GM18861 (cell line): Measurements from ENCODE around the gene FARS2.
A peak's percentile ranks its signal among the peaks of the same experiment; 100 is the strongest.

ENCODE experiments used
- ATAC-seq: cut with Tn5 transposase; IDR thresholded peaks from one replicate; pipeline ENCODE4 v1.9.1; 2021; ENCODE audit not compliant: unreplicated experiment

Gene FARS2

DNA sequence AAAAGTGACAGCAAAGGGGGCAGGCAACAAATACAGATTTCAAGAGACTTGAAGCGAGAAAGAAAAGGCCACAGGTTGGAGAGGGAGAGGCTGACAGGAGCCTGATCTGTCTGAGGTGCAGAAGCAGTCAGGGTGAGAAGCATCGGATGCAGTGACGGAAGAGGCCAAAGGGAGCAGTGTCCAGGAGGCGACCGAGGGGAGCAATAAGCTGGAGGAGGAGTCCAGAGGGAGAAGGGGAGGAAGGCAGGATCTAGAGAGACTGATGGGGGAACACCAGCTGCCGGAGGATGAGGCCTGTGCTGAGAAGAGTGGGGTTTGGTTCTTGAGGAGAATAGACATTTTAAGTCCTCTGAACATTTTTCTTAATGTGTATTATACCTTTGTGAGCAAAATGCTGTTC lies 23.8 kb downstream of the FARS2 start:
- ATAC-seq: no peak

DNA sequence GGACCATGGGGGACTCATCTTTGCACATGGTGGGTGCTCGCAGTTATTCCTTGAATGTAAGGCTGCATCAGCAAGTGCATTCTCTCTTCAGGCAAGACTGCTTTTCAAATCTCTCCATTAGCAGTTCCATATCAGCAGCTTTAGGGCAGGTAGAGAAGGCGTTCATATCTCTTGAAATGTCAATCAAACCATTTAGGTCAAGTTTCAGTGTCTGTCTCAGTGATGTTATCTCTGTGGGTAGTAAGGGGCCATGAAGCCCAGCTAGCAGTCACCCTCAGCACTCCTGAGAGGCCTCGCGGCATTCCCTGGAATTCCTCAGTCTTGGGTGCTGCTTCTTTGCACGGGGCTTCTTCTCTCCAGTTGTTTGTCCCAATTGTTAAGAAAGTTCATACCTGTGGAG lies 24.2 kb downstream of the FARS2 start:
- ATAC-seq: no peak

DNA sequence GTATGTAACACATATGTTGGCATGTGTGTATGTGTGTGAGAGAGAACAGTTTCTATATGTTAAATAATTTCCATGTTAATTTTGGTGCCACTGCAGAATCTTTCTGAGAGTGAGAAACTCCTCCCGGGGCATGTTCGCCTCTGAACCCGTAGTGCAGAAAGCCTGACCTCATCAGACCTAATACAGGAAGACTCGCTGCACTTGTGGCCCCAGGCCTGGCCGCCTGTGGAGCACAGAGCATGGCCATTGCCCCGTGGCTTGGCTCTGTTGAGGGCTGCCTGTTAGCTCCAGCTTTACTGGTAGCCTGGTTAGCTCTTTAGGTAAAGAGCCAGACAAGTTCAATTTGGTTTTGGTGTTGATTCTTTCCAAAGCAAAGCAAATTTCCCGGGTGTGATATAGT lies 25.5 kb downstream of the FARS2 start:
- no peak for ATAC-seq

DNA sequence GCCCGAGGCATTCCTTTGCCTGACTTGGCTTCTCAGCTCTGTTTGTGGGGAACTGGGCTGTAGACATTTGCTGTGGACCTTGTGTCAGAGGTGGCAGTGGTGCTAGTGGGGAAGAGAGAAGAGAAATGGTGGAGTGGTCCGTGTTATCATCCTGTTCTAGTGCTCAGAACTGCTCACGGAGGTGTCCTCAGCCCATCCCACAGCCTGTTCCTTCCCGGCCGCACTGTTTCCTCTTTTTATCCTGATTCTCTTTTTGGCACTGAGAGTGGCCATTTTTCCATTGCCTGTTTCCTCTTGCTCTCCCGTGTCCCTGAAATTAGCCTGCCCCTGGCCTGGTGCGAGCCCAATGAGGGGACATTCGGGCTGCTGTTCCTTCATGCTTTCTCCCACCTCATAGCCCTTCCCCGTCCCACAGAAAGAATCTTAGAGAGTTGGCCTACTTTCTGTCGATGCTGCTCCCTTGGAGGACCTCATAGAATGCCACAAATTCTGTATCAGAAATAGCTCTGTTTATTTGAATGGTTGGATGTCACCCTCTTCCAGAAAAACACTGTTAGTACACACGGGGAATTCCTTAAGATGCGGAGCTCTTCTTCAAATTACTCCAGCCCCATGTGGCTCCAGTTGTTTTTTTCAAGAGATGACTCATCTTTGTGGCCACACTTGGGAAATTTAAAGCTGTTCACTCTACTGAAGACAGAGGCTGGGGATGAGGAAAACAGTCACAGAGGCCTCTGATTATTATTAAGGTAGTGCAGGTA lies 26.1 kb downstream of the FARS2 start:
- no peak for ATAC-seq

DNA sequence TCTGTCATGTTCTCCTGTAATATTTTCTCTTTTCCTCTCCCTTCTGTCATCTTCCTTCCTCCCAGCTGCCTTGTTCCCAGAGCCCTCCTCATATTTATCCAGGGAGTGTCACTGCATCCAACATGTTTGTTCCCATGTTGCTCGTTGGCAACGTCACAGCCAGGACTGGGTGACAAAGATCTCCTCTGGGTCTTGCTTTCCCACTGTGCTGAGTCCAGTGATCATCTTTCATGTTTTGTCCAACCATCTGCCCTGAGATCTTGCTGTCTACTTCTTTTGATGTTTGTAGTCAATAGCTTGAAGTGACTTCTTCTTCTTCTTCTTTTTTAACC lies 26.6 kb downstream of the FARS2 start:
- no peak for ATAC-seq

DNA sequence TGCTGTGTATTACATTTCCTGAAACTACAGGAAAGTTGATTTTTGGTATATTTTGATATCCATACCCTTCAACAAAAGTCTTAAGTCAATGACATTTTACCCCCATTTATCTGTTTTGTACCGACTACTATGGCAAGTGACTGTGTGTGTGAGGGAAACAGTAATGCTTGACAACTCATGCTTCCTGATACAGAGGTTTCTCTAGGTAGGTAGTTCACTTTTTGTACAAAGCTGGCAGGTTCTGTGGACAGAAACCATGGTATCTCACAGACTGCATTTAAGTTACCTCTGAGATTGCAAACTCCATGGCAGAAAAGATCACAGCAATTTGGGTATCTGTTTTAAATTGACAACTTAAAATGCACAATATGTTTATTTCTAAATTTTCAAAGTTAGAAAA lies 28.8 kb downstream of the FARS2 start:
- no peak for ATAC-seq

DNA sequence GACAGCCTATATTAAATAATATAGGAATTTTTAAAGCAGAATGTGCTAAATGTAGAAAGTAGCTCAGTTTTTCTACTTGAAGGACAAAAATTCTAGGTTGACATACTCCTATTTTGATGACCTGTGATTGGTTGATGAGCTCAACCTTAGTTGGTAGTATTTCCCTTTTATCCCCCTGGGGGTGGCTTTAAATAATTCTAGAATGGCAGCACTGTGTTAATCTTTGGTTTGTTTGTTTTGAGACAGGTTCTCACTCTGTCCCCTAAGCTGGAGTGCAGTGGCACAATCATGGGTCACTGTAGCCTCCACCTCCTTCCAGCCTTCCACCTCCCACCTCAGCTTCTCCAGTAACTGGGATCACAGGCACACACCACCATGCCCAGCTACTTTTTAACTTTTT lies 29.2 kb downstream of the FARS2 start:
- no peak for ATAC-seq

DNA sequence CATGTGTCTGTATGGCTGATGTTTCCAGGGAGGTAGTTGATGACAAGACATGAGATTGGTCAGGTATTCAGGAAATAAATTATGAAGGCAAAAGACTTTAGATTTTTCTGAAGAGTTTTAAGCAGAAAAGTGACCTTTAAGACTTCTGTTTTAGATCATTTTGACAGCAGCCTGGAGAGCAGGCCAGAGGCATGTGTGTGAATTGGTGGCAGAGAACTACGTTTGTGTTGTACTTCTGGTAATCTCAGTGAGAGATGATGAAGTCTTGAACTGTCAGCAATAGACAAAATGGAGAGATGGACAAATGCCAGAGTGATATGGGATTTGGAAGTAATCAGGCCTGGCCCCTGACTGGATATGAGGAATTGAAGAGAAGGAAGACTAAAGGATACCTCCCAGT lies 30.8 kb downstream of the FARS2 start:
- ATAC-seq: no peak

DNA sequence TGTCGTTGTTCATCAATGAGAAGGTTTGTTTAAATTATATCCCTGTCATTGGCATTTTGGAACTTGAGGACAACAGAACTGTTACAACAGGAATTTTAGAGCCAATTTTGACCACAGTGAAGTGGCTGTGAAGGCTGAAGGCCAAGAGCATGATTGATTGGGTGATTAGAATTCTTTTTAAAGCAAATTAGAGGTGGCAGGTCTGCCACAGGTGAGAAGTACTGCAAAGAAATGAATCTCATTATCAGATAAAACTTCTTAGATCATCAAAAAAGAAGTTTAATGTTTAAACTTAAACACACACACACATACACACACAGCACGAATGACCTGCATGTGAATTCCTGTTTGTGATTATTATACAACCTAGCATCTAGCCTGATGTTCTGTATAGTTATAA lies 32.4 kb downstream of the FARS2 start:
- ATAC-seq: no peak

DNA sequence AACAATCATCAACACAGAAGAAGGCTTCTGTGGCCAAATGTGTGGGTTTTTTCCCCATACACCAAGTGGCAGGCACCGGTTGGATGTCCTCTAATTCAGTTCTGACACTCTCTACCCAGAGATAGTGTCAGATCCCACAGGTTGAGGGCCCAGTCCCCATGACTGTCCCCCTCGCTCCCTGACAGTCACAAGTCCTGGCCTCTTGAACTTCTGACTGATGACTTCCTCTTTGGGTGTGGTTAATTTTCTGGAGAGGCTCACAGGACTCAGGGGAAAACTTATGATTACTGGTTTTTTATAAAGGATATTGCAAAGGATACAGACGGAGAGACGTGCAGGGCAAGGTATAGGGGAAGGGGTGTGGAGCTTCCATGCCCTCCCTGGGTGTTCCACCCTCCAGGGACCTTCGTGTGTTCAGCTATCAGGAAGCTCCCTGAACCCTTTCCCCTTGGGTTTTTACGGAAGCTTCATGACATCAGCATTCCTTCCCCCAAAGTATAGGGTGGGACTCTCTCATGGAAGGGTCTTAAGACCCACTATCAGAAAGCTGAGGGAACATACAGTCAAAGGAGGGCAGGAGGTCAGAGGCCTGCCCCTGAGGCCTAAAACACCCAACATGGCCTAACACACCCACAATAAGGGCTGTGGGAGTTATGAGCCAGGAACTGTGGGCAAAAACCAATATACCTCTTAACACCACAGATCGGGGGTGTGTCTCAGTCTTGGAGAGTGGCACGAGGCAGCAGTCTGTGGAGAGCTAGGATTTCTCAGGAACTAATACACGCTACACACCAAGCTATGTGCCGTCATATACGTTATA lies 33.3 kb downstream of the FARS2 start:
- ATAC-seq: no peak

DNA sequence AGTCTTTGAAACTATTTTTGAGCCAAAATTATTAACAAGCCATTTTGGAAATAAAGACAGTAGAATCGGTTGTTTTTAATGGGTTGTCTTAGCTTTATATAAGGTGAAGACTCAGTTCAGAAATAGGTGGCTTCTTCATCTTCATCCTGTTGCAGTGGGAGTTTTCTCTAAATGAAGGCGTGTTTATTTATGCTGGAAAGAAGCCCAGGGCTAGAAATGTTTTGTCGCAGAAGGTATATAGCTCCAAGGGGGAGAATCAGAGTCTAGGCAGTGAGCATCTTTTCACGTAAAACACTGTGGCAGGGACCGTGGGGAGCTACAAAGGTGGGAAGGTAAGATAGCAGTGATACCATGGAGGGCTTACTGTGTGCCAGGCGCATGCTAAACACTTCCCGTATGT lies 34.3 kb downstream of the FARS2 start:
- ATAC-seq: no peak

DNA sequence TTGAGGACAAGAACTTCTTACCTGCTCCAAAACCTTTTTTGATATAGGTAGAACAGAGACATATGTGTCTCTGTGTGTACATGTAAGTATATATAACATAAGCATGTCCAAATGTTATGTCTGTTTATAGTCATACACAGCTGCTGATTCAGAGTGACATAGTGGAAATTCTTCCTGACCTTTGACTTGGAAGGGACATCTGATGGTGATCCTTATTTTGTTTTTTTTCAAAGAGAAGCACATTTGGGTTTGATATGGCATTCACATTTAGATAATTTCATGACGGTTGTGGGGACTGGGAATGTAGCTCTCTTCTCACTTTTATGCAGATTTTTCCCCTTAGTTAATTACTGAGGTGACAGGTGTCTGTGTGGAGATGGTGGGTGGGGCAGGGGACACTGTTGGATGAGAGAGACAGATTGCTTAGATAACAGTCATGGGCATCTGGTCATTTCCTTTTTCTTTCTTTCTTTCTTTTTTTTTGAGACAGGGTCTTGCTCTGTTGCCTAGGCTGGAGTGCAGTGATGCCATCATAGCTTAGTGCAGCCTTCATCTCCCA lies 39.0 kb downstream of the FARS2 start:
- no peak for ATAC-seq

DNA sequence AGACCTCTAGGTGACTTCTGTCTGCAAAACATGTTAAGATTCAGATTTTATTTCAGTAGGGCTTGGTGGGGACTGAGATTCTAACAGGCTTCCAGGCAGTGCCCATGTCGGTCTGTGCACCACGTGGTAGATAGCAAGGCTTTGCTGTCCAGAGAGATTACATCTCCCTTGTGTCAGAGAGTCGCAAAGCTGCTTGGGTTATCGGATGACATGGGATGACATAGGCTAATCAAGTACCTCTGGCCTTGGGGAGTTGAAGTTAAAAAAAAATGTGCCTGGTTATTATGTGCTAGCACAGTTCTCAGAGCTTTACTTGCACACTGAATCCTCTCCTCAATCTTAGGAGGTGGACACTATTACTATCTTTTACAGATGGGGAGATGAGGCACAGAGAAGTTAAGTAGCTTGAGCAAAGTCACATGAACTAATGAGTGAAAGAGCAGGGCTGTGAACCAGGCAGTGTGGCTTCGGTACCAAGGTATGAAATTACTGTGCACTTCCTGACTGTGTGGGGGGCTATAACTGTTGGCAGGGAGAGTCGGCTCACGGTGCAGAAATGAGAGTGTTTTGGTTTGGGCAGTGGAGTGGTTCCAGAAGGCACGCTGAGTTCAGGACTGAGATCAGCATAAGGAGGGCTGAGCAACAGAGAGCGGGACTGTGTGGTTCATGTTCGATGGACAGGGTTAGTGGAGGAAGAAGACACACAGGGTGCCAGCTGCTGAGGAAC lies 41.1 kb downstream of the FARS2 start:
- ATAC-seq: peak; percentile 82

DNA sequence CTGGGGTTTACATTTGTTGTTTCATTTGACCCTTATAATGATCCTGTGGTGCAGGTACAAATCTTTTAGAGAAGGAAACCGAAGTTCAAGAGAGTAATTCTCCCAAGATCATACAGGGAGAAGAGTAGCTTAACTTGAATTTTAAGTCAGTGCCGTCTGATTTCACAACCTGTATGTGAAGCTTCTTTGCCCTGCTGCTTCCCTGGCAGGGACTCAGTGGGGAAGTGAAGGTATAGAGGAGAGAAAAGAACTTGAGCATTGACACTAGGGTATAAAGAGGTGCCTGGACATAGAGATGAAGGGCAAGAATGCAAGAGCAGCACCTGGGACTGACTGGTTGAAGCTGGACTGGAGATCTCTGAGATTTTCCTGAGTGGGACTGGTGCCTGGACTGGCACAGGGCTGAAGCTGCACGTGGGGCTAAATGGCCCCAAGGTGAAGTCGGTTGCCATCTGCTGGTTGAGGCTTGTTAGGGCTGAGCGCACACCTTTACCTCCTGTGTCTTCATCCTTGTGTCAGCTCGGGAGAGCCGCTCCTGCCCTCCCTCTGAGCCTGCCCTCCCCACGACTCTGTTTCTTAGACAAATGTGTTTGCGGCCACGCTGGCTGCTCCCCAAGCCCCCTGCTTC lies 41.8 kb downstream of the FARS2 start:
- peak; percentile 56 for ATAC-seq

DNA sequence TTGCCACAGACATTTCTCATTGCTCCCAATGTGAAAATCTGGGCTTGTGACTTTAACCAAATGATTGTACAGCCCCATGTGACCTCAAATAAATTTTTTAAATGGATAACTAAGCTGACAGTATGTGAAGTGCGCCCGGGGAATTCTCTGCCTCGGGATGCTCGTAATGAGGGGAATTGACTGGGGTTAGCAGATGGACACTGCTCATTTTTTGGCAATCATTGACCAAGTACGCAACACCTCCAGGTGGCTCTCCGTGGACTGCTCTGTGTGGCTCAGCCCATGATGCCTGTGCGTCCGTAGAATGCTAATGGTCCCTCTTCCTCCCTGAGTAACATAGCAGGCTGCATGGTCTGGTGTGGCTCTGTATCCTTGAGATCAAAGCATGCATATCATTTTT lies 42.4 kb downstream of the FARS2 start:
- ATAC-seq: no peak

DNA sequence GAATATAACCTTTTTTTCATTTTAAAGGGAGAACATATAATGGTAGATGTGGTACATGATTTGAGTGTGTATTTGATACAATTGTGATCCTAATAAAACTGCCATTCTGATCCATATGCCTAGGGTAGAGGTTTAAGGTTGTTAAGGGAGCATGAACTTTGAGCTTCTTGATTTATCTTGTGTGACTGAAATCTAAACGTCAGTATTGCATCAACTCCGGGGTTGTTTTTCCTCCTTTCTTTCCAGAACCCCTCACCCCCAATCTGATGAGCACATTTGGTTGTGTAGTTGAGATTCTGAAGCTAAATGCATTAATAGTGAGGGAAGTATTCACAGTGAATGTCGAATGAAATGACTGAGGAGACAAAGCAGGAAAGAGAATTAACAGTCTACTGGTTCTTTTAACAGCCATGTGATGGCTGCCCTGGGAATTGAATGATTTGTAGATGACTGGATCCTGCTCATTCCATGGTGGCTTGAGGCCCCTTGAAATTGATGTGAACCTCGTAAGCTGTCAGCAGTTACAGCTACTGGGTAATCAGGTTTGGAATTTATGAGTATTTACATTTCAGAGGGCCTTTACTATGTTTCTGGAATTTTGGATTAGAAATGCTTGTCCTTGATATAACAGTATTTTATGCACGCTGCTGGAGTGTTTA lies 44.8 kb downstream of the FARS2 start:
- ATAC-seq: no peak

DNA sequence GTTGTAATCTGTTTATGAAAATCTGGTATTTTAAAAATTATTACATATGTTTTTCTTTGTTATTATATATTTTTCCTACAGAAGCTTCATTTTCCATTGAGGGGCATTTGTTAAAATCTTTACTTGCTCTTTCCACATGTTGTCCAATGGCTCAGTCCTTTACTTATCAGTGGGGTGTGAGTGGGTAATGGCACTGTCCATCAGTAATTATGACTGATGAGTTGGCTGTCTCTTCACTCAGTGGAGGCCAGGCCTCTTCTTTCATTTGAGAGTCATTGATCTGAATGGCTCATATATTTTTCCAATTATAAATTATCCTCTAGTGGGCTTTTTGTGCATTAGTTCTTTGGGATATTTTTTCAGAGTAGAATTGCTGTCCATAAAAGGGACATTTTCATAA lies 45.7 kb downstream of the FARS2 start:
- ATAC-seq: no peak

DNA sequence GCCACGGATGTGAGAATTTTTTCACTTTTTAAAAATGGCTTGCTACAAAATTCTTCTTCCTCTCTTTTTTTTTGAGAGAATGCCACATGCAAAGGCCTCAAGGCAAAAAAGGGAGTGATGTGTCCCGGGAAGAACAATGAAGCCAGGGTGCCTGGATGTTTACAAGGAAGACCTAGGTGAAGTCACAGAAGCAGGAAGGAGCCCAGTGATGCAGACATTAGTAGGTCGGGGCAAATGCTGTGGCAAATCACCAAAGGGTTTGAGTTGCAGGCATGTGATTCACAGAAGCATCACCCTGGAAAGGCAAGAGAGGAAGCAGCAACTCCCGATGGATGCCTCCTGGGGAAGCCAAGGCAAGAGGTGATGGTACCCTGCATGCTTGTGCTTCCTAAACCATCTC lies 46.8 kb downstream of the FARS2 start:
- no peak for ATAC-seq

DNA sequence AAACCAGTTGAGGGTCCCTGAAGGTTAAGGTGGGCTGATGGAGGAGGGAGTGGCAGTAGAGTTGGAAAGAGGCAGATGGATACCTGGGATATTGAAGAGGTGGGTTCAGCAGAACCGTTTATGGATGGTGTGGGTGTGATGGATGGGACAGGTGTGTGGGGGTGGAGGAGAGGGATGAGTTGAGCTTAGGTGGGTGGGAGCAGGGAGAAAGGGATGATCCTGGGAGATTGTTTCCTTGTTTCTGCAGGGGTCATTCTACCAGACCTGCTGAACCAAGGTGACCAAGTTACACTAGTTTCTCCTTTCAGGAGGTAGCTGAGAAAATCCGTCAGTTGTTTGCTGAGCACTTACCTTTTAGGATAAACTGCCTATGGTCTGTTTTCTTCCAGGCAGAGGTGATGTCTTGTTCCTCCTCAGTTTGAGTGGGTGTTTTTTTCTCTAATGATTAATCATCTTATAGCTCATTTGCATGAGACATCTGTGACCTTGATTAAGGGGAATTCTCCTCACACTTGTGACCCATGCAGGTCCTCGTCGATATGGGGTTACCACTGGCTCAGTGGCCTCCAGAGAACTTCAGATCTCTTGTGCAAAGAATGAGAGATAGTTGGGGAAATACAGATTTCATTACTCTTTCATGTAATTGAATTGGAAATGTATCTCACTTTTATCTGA lies 53.0 kb downstream of the FARS2 start:
- peak; percentile 90 for ATAC-seq

DNA sequence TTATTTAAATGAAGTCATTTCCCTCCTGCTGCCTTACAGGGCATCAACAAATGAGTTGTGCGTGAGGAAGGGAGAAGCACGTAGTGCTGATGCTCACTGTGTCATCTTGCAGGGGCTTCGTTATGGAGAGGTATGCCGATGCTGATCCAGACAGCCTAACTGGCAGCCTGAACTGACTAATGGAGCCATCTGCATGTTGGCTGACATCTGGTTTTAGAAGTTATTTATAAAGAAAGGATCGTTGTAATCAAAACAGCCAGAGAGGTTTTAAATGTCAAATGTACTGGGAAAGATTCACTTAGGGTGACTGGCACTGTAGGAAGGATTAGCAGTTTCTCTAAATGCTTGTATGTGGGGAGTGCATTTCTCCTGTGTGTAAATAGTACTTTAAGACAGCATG lies 54.6 kb downstream of the FARS2 start:
- ATAC-seq: no peak
